Measurements from ENCODE around the gene ATP7A. TPM values are rescaled to one million over a fixed set of nuclear protein-coding genes. Genes with fewer than 3 reads are reported as not detected.

Gene ATP7A
- total and polyA plus RNA-seq, 9 of the 15 experiments (the other 6 are each of a cell fraction or from before 2014, with no cell fraction given): 7.8 to 22.7 (median 11.6) TPM

GRCh38 chrX:78071331-78071730 is 160.8 kb downstream of the ATP7A start (continued):
- TF ChIP-seq ZNF318 (IDR thresholded peaks at IDR 0.05; ENCODE audit: borderline replicate concordance in 1 of 2, low read depth in 1 of 2) (no peak), ZNF408 (CRISPR knock-in tag; IDR thresholded peaks at IDR 0.05; ENCODE audit: low read depth) (no peak), HCFC1 (IDR thresholded peaks at IDR 0.05; ENCODE audit: low read depth, low read length) (no peak), ZNF655 (CRISPR knock-in tag; IDR thresholded peaks at IDR 0.05) (no peak)

Measured in K562 (cell line).